Measurements from ENCODE around the gene TMEM163.
"Not testable (repeated sequence)": the region's sequence is repeated elsewhere in the genome, so short reads cannot be mapped to it uniquely, and the experiment has no call there.

The TMEM163 gene

GRCh38 chr2:134512734-134513464 is 205.9 kb downstream of the TMEM163 start:
- DNase-seq, result no peak

- peak in 2 of 3 experiments; percentile 18 to 53 for DNase-seq
Measured at GRCh38 chr2:134508391-134508790, 210.4 kb downstream of the TMEM163 start.

GRCh38 chr2:134507697-134508096 is 211.1 kb downstream of the TMEM163 start:
- DNase-seq, result no peak

GRCh38 chr2:134507159-134507558 is 211.6 kb downstream of the TMEM163 start:
- DNase-seq, result not testable (repeated sequence)

GRCh38 chr2:134505446-134505845 is 213.4 kb downstream of the TMEM163 start:
- peak; percentile 21 to 85 (median 68) for DNase-seq

GRCh38 chr2:134504586-134505336 is 214.0 kb downstream of the TMEM163 start:
- DNase-seq, result no peak

- peak in 1 of 3 experiments; percentile 8 for DNase-seq
Measured at GRCh38 chr2:134502104-134502503, 216.7 kb downstream of the TMEM163 start.

- DNase-seq, result no peak
Measured at GRCh38 chr2:134501476-134502091, 217.2 kb downstream of the TMEM163 start.

- no peak for DNase-seq
Measured at GRCh38 chr2:134500211-134500935, 218.4 kb downstream of the TMEM163 start.

GRCh38 chr2:134499307-134499926 is 219.4 kb downstream of the TMEM163 start:
- no peak for DNase-seq

GRCh38 chr2:134498654-134499053 is 220.1 kb downstream of the TMEM163 start:
- DNase-seq, result no peak

- no peak for DNase-seq
Measured at GRCh38 chr2:134493797-134494196, 225.0 kb downstream of the TMEM163 start.

- DNase-seq, result peak; percentile 61 to 91 (median 80)
Measured at GRCh38 chr2:134491771-134492441, 226.9 kb downstream of the TMEM163 start.

GRCh38 chr2:134491022-134491421 is 227.8 kb downstream of the TMEM163 start:
- no peak for DNase-seq

GRCh38 chr2:134490559-134490958 is 228.2 kb downstream of the TMEM163 start:
- DNase-seq, result no peak

GRCh38 chr2:134489732-134490384 is 228.9 kb downstream of the TMEM163 start:
- DNase-seq, result no peak

GRCh38 chr2:134482766-134483340 is 235.9 kb downstream of the TMEM163 start:
- DNase-seq, result no peak

GRCh38 chr2:134482131-134482723 is 236.6 kb downstream of the TMEM163 start:
- peak in 1 of 3 experiments; percentile 5 for DNase-seq

GRCh38 chr2:134479696-134480330 is 239.0 kb downstream of the TMEM163 start:
- no peak for DNase-seq

- DNase-seq, result not testable (repeated sequence)
Measured at GRCh38 chr2:134476982-134477381, 241.8 kb downstream of the TMEM163 start.
